GM12801 (cell line): ENCODE data around the gene ROCK2.

Source experiments
- TF ChIP-seq, protein P1 (sequence below): IDR thresholded peaks from one replicate; pipeline ENCODE4 v1.5.1; 2011; ENCODE audit warnings: control low read depth; ENCODE audit not compliant: insufficient read length; ENCODE audit errors: extremely low read depth

ROCK2 gene

DNA sequence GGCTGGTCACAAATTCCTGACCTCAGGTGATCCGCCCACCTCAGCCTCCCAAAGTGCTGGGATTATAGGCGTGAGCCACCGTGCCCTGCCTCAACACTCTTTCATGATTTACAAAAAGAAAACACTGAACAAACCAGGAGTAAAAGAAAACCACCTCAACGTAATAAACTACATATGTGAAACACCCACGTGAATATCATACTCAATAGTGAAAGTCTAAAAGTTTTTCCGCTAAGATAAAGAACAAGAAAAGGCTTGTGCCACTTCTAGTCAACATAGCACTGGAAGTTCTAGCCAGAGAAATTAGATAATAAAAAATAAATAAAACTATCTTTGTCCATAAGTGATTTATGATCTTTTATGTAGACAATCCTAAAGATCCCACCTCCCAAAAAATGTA, 68.5 kb downstream of the ROCK2 start:
- TF ChIP-seq, protein P1, sequence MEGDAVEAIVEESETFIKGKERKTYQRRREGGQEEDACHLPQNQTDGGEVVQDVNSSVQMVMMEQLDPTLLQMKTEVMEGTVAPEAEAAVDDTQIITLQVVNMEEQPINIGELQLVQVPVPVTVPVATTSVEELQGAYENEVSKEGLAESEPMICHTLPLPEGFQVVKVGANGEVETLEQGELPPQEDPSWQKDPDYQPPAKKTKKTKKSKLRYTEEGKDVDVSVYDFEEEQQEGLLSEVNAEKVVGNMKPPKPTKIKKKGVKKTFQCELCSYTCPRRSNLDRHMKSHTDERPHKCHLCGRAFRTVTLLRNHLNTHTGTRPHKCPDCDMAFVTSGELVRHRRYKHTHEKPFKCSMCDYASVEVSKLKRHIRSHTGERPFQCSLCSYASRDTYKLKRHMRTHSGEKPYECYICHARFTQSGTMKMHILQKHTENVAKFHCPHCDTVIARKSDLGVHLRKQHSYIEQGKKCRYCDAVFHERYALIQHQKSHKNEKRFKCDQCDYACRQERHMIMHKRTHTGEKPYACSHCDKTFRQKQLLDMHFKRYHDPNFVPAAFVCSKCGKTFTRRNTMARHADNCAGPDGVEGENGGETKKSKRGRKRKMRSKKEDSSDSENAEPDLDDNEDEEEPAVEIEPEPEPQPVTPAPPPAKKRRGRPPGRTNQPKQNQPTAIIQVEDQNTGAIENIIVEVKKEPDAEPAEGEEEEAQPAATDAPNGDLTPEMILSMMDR: no peak

DNA sequence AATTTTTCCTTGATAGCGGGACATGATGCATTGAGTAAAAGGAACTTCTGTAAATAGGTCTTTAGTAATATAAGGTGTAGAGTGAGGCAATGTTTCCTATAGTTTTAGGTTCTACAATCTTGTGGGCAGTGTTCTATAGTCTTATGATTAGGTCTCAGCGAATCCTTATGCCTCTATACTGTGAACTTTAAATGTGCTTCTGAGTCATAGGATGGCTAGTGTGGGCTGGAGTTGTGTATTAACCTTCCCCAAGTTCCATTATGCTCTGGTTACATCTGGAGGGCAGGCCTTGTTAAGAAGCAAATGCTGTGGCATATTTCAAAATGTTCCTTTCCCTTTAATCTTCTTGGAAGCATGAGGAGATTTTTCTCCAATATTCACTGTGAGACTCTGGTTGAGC, 73.5 kb downstream of the ROCK2 start:
- TF ChIP-seq, protein P1: no peak

DNA sequence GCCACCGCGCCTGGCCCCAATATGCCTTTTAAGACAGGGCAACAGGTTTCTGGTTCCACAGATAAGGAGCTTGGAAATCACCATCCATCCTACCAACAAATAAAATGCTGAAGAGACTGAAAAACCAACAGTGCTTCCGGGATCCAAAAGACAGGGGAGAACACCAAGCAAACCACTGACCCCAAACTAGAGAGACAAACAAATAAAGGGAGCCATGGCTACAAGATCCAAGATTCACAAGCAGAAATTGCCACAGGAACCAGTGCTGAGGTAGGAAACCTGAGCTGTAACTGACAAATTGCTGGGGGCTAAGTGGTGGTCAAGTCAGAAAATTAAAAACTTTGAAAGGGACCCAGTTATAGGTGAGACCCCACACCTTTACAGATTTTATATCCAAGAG, 76.5 kb downstream of the ROCK2 start:
- TF ChIP-seq, protein P1: no peak

DNA sequence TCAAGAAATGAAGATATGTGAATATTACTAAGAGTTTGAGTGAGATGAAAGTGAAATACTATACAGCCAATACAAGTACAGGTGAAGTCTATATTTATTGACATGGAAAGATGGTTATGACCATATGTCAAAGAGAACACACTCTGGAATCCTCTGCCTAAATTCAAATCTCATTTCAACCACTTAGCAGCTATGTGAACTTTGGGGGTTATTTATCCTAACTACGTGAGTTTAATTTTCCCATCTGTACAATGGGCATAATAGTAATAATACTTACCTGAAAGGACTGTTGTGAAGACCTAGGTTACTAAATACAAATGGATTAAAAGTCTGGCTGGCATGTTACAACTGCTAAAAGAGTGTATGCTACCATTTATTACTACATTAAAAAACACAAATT, 79.6 kb downstream of the ROCK2 start:
- TF ChIP-seq, protein P1: no peak

DNA sequence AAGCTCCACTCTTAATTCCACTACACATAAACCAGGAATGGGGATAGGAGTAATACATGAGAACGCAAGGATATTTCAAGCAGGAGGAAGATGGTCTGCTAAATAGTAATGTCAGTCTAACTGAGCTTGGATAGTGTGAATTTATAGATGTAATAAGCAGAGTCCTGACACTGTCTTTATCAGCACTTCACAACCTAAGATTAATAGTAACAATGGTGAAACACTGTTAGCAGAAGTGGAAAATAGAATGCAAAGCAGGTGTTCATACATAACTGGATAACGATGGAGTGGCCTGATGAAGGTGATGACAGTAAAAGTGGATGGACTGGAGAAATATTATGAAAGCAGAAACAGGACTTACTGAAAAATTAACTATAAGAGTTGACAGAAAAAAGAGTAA, 80.4 kb downstream of the ROCK2 start:
- TF ChIP-seq, protein P1: no peak

DNA sequence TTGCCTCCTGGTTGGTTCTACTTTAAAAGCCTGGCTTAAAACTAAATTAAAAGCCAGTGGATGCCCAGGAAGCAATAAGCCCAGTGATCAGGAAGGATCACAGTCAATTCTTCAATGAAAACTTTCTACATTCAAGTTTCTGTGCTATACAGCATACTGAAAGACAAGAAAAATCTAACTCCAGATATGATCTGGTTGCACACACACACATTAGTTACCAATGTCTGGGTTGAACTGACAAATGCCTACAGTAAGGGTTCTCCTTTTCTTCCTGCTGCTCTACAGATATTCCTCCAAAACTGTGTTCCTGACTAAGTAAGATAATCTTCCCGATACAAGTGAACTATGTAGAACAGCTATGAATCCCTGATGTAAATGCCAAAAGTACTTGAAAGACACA, 81.3 kb downstream of the ROCK2 start:
- TF ChIP-seq, protein P1: no peak

DNA sequence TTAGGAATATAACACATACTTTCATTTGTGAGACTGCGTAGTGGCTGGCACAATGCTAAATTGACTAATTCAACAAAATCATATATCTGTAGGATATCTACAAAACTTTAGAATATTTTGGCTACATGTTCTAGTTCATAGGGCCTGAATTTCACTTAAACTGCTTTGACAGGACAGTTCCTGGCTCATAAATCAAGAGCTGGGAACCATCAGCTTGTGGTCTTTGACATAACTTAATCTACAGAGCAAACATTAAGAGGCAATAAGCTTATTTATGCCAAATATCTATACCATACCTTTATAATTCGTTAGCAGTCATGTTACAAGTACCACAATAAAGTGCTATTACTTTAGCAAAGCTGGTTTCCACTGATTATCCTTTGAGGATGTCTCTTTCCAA, 83.5 kb downstream of the ROCK2 start:
- TF ChIP-seq, protein P1: no peak

DNA sequence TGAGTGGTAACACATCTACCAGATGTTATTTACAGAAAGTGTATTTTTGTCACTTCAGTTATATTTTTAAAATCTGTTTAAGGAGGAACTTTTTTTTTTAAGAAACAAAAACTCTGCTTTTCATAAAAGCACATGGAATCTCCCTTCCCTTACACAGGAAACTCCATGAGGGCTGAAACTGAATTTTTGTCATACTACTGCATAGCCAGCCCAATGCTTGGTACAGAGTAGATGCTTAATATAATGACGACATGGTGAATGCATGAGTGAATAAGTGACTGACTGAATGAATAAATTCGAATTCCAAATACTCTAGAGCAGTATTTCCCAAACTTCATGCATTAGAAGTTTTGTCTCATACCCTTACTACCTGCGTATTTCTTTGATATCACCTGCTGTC, 86.5 kb downstream of the ROCK2 start:
- TF ChIP-seq, protein P1: no peak
